GM12892 (cell line): ENCODE results near the gene DDIT4.

Source experiments
- POLR2A ChIP-seq: IDR thresholded peaks from 2 replicates; pipeline ENCODE4 v1.6.1; 2011; ENCODE audit warnings: low read depth, low read length, control low read depth
- TAF1 ChIP-seq: IDR thresholded peaks from 2 replicates; pipeline ENCODE4 v1.6.1; 2011; ENCODE audit warnings: low read depth, mild to moderate bottlenecking, control low read depth, low read length, borderline replicate concordance

- TF ChIP-seq POLR2A (no peak), TAF1 (no peak)
Measured at GRCh38 chr10:72291019-72291532, 17.4 kb downstream of the DDIT4 start.
